Left lung (tissue), 10 donors: Measurements from ENCODE around the gene SLC38A3. TPM values are rescaled to one million over a fixed set of nuclear protein-coding genes. Genes with fewer than 3 reads are reported as not detected.
A peak's percentile ranks its signal among the peaks of the same experiment; 100 is the strongest.

Source experiments
- ATAC-seq: fragments of 200-7000 bp; cut with Tn5 transposase; one replicate; pipeline ENCODE4 v1.9.1; 2020; ENCODE audit warnings: moderate library complexity
- DNase-seq, 4 donors: peaks; one replicate each; pipeline ENCODE4 v3.0.0-alpha.2; 2013 to 2020
- H3K27ac ChIP-seq, 2 donors: fragments of 200-600 bp; sonication (generic) in 1 of 2; one replicate each; pipeline versions ENCODE4 v1.5.0 to v1.8.0; 2020 to 2021
- H3K27me3 ChIP-seq, 2 donors: fragments of 200-600 bp; sonication (generic) in 1 of 2; one replicate each; pipeline versions ENCODE4 v1.5.0 to v1.8.0; 2020 to 2021
- H3K36me3 ChIP-seq, 2 donors: fragments of 200-600 bp; sonication (generic) in 1 of 2; one replicate each; pipeline versions ENCODE4 v1.5.0 to v1.8.0; 2020 to 2021
- H3K4me1 ChIP-seq, 2 donors: fragments of 200-600 bp; one replicate each; pipeline ENCODE4 v1.8.0; 2021
- H3K4me3 ChIP-seq, 2 donors: fragments of 200-600 bp; sonication (generic) in 1 of 2; one replicate each; pipeline versions ENCODE4 v1.5.0 to v1.8.0; 2020 to 2021; ENCODE audit warnings: mild to moderate bottlenecking in 1 of 2
- H3K9me3 ChIP-seq, 2 donors: fragments of 200-600 bp; sonication (generic) in 1 of 2; one replicate each; pipeline versions ENCODE4 v1.5.0 to v1.8.0; 2020 to 2021
- CTCF ChIP-seq, 2 donors: fragments of 200-600 bp; sonication (generic) in 1 of 2; IDR thresholded peaks; one replicate each; pipeline versions ENCODE4 v1.5.0 to v1.8.0; 2021; ENCODE audit warnings: antibody characterized with exemption in 2 of 2
- intact Hi-C, 2 donors: fragments of 100-400 bp; cut with DNase I; formaldehyde crosslinking; loops; one replicate each; pipeline versions ENCODE4 v1.11.2 to v1.14.2; 2022
- polyA plus RNA-seq, 6 donors: library from polyadenylated mRNA; unstranded; fragments of 120-200 nt; gene quantifications; one replicate each; pipeline ENCODE4 v1.2.1, GENCODE V29; 2013; ENCODE audit not compliant: insufficient read length in 6 of 6
- total RNA-seq, 2 donors: library from RNA; stranded (reverse); fragmentation: NEBNext Ultra II Directional; extraction: Animal tissue kit (Norgen Biotek cat#: 25700); gene quantifications; one replicate each; pipeline ENCODE4 v1.2.1, GENCODE V29; 2021
- donor health status: DM: no; HTN: yes; CAD: no.
- donor health status: DM: no; HTN: no; CAD: no.

SLC38A3 gene
- total and polyA plus RNA-seq, 8 donors = 0.23 to 10.9 (median 7.8) TPM; not detected in 1

DNA sequence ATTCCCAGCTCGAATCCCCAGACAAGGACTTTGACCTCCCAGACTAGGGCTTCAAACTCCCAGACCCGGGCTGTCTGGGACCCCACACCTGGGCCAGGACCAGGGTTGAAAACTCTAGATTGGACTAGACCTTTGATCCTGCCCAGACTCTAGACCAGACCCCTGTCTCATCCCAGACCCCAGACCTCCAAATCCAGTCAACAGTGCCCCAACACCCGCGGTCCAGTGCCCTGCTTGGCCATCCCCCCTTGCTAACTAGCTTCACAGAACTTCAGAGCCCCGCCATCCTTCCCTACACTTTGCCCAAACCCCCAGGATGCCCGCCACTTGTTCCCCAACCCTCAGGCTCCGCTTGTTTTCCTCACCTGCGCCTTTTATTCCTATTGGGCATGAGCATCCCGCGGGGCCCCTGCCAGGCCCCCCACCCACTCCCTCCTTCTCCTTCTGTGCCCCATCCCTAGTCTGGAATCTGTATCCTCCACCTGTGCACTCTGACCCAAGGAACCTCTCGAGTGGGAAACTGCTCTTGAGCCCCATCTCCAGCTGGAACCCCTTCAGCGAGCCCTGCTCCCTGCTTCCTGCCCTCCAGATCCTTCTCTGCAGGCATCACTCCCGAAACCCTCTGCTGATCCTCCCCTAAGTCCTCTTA is 31.5 kb downstream of the SLC38A3 start:
- Histone ChIP-seq H3K4me1 (peaks cover 22 to 61% of the 10 kb centered on the region in 2 donors), H3K9me3 (no peaks in the 10 kb centered on the region), H3K4me3 (peak overlapping the region; percentile 89 to 94), H3K27me3 (no peaks in the 10 kb centered on the region), H3K27ac (peak overlapping the region; percentile 92 to 98), H3K36me3 (peaks cover 0 to 32% of the 10 kb centered on the region in 2 donors)
- intact Hi-C loops = no loop called here
- DNase-seq (no peak), ATAC-seq (no peak)
- TF ChIP-seq CTCF (IDR thresholded peaks at IDR 0.05) = no peak

- DNase-seq (peak in 1 of 4 donors; percentile 83), ATAC-seq (peak; percentile 2)
- Histone ChIP-seq H3K27ac (peak overlapping the region; percentile 92 to 98), H3K36me3 (peaks cover 0 to 34% of the 10 kb centered on the region in 2 donors), H3K9me3 (no peaks in the 10 kb centered on the region), H3K4me1 (peaks cover 28 to 66% of the 10 kb centered on the region in 2 donors), H3K4me3 (peak overlapping the region; percentile 89 to 94), H3K27me3 (no peaks in the 10 kb centered on the region)
- no peak for TF ChIP-seq CTCF (IDR thresholded peaks at IDR 0.05)
- intact Hi-C loops = no loop called here
Observed at GRCh38 chr3:50237133-50237651, 32.1 kb downstream of the SLC38A3 start.

DNA sequence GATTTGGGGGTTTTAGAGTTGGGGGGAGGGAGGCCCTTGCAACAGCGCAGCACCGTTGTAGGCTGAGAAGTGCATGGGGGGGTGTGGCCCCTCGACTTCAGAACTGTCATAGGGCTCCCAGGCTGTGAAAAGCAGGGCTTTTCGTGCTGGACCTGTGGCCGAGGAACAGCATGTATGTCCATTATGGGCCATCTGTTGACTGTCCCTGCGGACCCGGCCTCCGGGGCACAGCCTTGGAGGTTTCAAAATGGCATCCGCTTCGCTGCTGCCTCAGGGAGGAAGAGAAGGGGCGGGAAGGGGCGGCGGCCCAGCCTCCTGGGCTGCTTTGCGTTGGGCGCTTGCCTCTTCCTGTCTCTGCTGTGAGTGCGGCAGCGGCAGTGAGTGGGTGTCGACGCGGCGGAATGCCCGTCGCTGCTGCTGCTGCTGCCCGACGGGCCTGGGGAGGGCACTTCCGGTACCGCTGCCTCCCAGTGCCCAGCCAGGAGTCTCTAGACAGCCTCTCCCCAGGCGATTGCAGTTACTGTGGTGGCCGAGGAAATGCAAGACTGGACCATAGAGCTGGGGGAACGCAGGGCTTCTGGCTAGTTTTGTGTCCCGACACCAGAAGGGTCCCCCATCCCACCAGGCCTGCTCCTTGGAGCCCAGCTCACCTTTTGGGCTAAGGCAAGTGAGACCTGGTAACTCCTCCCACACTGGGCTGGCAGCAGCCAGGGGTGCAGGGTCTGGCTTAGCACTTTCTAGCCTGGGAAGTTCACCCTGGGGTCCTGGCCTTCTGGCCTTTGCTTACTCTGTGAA is 32.9 kb downstream of the SLC38A3 start:
- intact Hi-C loops = no loop called here
- H3K27me3 ChIP-seq = no peaks in the 10 kb centered on the region
- peak overlapping the region; percentile 89 to 94 for H3K4me3 ChIP-seq
- no peak for TF ChIP-seq CTCF (IDR thresholded peaks at IDR 0.05)
- H3K4me1 ChIP-seq = peaks cover 32 to 74% of the 10 kb centered on the region in 2 donors
- DNase-seq (peak; percentile 65 to 98 (median 89)), ATAC-seq (peak; percentile 61)
- H3K36me3 ChIP-seq = peaks cover 0 to 34% of the 10 kb centered on the region in 2 donors
- H3K27ac ChIP-seq = peak overlapping the region; percentile 92 to 98
- H3K9me3 ChIP-seq = no peaks in the 10 kb centered on the region

DNA sequence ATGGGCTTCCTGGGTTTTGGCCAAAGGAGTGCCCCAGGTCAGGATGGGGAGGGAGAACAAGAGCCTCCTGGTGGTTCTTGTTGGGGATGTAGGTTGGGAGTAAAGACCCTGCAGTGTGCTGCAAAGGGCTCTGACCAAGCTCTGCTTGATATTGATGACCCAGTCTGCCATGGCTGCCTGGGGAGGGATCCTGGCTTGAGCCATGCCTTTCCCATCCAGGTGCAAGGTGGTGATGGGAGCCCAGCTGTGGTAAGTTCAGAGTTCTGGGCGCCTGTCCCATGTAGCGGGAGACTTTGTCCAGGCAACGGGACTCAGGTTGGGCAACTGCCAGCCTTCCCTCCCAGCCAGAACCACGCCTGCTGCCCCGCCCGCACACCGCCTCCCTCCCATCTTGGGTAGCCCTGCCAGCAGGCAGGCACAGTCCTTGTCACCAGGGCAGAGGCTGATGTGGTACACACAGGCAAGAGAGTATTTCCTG is 33.5 kb downstream of the SLC38A3 start:
- H3K4me3 ChIP-seq = peak overlapping the region; percentile 89 to 94
- ATAC-seq = peak; percentile 39
- no peak for TF ChIP-seq CTCF (IDR thresholded peaks at IDR 0.05)
- no peaks in the 10 kb centered on the region for H3K27me3 ChIP-seq
- H3K9me3 ChIP-seq = no peaks in the 10 kb centered on the region
- intact Hi-C loops = no loop called here
- peaks cover 0 to 34% of the 10 kb centered on the region in 2 donors for H3K36me3 ChIP-seq
- DNase-seq = peak in 2 of 4 donors; percentile 88 to 94
- peaks cover 36 to 74% of the 10 kb centered on the region in 2 donors for H3K4me1 ChIP-seq
- peak overlapping the region; percentile 92 to 98 for H3K27ac ChIP-seq

DNA sequence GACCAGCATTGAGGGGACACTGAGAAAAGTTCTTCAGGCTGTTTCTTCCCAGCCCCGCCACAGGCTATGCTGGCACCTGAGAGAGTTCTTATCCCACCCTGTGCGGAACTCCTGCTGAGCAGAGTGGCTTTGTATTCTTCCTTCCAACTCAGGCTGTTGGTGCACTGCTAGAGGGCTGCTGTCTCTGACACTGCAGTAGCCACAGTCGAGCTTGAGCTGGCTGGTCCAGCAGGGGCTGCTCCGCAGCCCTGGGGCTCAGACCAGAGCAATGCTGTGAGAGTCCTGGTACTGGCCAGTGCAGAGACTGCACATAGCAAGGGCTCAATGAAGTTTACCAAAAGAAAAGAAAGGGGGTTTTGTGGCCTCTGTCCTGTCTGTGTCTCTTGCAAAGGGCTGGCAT is 34.6 kb downstream of the SLC38A3 start:
- ATAC-seq = no peak
- Histone ChIP-seq H3K9me3 (no peaks in the 10 kb centered on the region), H3K36me3 (peaks cover 0 to 41% of the 10 kb centered on the region in 2 donors), H3K4me3 (peak overlapping the region in 1 of 2 donors; percentile 94), H3K4me1 (peaks cover 44 to 74% of the 10 kb centered on the region in 2 donors), H3K27me3 (no peaks in the 10 kb centered on the region), H3K27ac (peak overlapping the region in 1 of 2 donors; percentile 98)
- DNase-seq = no peak
- TF ChIP-seq CTCF (IDR thresholded peaks at IDR 0.05) = no peak
- intact Hi-C loops = no loop called here
